GM19452 (cell line): ENCODE results near the gene THTPA.
A peak's percentile ranks its signal among the peaks of the same experiment; 100 is the strongest.
"Not testable (repeated sequence)": the region's sequence is repeated elsewhere in the genome, so short reads cannot be mapped to it uniquely, and the experiment has no call there.

Source experiments
- ATAC-seq: cut with Tn5 transposase; IDR thresholded peaks from one replicate; pipeline ENCODE4 v1.9.1; 2021; ENCODE audit not compliant: unreplicated experiment

THTPA gene

GRCh38 chr14:23582906-23583760, 27.1 kb downstream of the THTPA start:
- ATAC-seq: no peak

GRCh38 chr14:23583761-23584526, 27.9 kb downstream of the THTPA start:
- ATAC-seq: not testable (repeated sequence)

- ATAC-seq: not testable (repeated sequence)
These were observed 28.6 kb downstream of the THTPA start for GRCh38 chr14:23584527-23585203.

GRCh38 chr14:23588884-23589598, 33.0 kb downstream of the THTPA start:
- peak; percentile 98 for ATAC-seq

GRCh38 chr14:23589606-23590005, 33.5 kb downstream of the THTPA start:
- no peak for ATAC-seq

GRCh38 chr14:23590198-23590597, 34.1 kb downstream of the THTPA start:
- ATAC-seq: no peak

GRCh38 chr14:23594191-23594590, 38.1 kb downstream of the THTPA start:
- ATAC-seq: not testable (repeated sequence)

- no peak for ATAC-seq
These were observed 44.2 kb downstream of the THTPA start for GRCh38 chr14:23600322-23600707.

- no peak for ATAC-seq
These were observed 44.7 kb downstream of the THTPA start for GRCh38 chr14:23600806-23601205.

GRCh38 chr14:23601424-23601823, 45.4 kb downstream of the THTPA start:
- ATAC-seq: no peak

- ATAC-seq: no peak
These were observed 45.7 kb downstream of the THTPA start for GRCh38 chr14:23601845-23602180.

- ATAC-seq: no peak
These were observed 46.4 kb downstream of the THTPA start for GRCh38 chr14:23602181-23603095.

GRCh38 chr14:23603103-23603502, 47.0 kb downstream of the THTPA start:
- no peak for ATAC-seq

GRCh38 chr14:23604148-23604547, 48.1 kb downstream of the THTPA start:
- ATAC-seq: no peak

GRCh38 chr14:23604675-23605170, 48.7 kb downstream of the THTPA start:
- no peak for ATAC-seq

- peak; percentile 78 for ATAC-seq
These were observed 50.0 kb downstream of the THTPA start for GRCh38 chr14:23605931-23606585.

- ATAC-seq: no peak
These were observed 52.4 kb downstream of the THTPA start for GRCh38 chr14:23608454-23608853.

GRCh38 chr14:23609001-23609400, 52.9 kb downstream of the THTPA start:
- ATAC-seq: no peak

- ATAC-seq: not testable (repeated sequence)
These were observed 53.5 kb downstream of the THTPA start for GRCh38 chr14:23609411-23610089.
